ENCODE measurements around the gene CREB3L2. TPM values are rescaled to one million over a fixed set of nuclear protein-coding genes. Genes with fewer than 3 reads are reported as not detected.

CREB3L2 gene
- total and polyA plus RNA-seq, 2 of the 13 experiments (the other 11 are each of a cell fraction or from before 2014, with no cell fraction given) = 22.1 to 41.1 TPM

DNA sequence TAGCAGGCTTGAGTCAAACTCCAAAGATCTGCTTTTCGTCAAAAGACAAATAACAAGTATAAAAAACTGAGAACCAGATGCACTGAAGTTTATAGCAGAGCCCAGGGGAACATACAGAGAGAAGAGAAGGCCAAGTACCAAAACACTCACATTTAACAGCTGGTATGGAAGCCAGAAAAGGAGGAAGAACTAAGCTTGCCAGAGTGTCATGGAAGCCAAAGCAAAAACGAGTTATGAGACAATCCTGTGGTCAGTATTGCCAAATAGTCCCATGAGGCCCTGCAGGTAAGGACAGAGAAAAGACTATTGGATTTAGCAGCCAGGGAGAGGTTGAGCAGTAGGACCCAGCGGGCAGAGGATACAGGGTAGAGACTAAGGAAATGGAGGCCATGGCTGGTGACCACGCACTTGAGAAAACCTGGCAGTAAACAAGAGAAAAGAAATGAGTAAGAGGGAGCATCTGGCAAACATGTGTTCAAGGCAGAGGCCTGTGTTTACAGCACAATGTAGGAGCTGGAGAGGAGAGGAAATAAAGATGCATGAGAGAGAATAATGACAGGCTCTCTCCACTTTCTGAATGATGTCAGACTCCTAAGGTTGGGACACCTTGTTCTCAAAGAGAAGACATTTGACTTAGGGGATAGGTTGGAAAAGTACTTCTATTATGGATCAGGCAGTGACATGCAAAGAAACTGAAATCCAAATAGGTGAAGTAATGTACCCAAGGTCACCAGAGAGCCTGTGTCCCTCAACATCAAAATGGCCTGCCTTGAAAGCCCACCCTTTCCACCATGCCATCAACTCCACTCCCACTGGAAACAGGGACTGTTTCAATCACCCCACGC is 9.1 kb downstream of the CREB3L2 start (continued):
- TF ChIP-seq BRCA1 (CRISPR knock-in tag; IDR thresholded peaks at IDR 0.05) (no peak), KLF15 (CRISPR knock-in tag; IDR thresholded peaks at IDR 0.05; ENCODE audit: borderline replicate concordance) (no peak), KDM6A (CRISPR knock-in tag; IDR thresholded peaks at IDR 0.05; ENCODE audit: low read depth) (0 out of 2 replicates have a peak, but pooled peaks have one; percentile 13), KDM4B (CRISPR knock-in tag; IDR thresholded peaks at IDR 0.05) (no peak), ARID2 (CRISPR knock-in tag; IDR thresholded peaks at IDR 0.05; ENCODE audit: borderline replicate concordance) (no peak), ELF4 (CRISPR knock-in tag; IDR thresholded peaks at IDR 0.05; ENCODE audit: borderline replicate concordance) (no peak), PRDM10 (CRISPR knock-in tag; IDR thresholded peaks at IDR 0.05; ENCODE audit: low read depth) (no peak), ZNF740 (CRISPR knock-in tag; IDR thresholded peaks at IDR 0.05) (no peak), HOXA7 (CRISPR knock-in tag; IDR thresholded peaks at IDR 0.05) (no peak), ZNF567 (CRISPR knock-in tag; IDR thresholded peaks at IDR 0.05; ENCODE audit: borderline replicate concordance) (no peak), ZNF780A (CRISPR knock-in tag; IDR thresholded peaks at IDR 0.05) (no peak), POLR2AphosphoS2 (IDR thresholded peaks at IDR 0.05; ENCODE audit: low read depth, low read length) (no peak), ZNF709 (CRISPR knock-in tag; IDR thresholded peaks at IDR 0.05) (0 out of 2 replicates have a peak, but pooled peaks have one; percentile 15), ZNF274 (CRISPR knock-in tag; IDR thresholded peaks at IDR 0.05) (no peak), FOXP1 (IDR thresholded peaks at IDR 0.05) (no peak), FOXP1 (CRISPR knock-in tag; IDR thresholded peaks at IDR 0.05) (0 out of 2 replicates have a peak, but pooled peaks have one; percentile 15), ZNF784 (CRISPR knock-in tag; IDR thresholded peaks at IDR 0.05; ENCODE audit: borderline replicate concordance) (no peak), ZFP36L1 (CRISPR knock-in tag; IDR thresholded peaks at IDR 0.05) (no peak), SMYD3 (CRISPR knock-in tag; IDR thresholded peaks at IDR 0.05) (no peak), KAT8 (CRISPR knock-in tag; IDR thresholded peaks at IDR 0.05) (no peak; the same call in 1 of the 2 replicates)
- TF ChIP-seq, protein P1, sequence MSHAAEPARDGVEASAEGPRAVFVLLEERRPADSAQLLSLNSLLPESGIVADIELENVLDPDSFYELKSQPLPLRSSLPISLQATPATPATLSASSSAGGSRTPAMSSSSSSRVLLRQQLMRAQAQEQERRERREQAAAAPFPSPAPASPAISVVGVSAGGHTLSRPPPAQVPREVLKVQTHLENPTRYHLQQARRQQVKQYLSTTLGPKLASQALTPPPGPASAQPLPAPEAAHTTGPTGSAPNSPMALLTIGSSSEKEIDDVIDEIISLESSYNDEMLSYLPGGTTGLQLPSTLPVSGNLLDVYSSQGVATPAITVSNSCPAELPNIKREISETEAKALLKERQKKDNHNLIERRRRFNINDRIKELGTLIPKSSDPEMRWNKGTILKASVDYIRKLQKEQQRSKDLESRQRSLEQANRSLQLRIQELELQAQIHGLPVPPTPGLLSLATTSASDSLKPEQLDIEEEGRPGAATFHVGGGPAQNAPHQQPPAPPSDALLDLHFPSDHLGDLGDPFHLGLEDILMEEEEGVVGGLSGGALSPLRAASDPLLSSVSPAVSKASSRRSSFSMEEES (CRISPR knock-in tag; IDR thresholded peaks at IDR 0.05) = no peak; the same call in 1 of the 2 replicates
- TF ChIP-seq, protein P2, sequence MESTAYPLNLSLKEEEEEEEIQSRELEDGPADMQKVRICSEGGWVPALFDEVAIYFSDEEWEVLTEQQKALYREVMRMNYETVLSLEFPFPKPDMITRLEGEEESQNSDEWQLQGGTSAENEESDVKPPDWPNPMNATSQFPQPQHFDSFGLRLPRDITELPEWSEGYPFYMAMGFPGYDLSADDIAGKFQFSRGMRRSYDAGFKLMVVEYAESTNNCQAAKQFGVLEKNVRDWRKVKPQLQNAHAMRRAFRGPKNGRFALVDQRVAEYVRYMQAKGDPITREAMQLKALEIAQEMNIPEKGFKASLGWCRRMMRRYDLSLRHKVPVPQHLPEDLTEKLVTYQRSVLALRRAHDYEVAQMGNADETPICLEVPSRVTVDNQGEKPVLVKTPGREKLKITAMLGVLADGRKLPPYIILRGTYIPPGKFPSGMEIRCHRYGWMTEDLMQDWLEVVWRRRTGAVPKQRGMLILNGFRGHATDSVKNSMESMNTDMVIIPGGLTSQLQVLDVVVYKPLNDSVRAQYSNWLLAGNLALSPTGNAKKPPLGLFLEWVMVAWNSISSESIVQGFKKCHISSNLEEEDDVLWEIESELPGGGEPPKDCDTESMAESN (CRISPR knock-in tag; conservative IDR thresholded peaks at IDR 0.05) = no peak
